RWPE2 (cell line): ENCODE data around the gene ATP12A.

Experiments used
- ATAC-seq: fragments of 200-7000 bp; cut with Tn5 transposase; 3 replicates; pipeline ENCODE4 v1.9.1; 2021; ENCODE audit warnings: low read depth
- DNase-seq: peaks from one replicate; pipeline ENCODE4 v3.0.0-alpha.2; 2020; ENCODE audit warnings: low spot score
- H3K27ac ChIP-seq: fragments of 450-650 bp; 2 replicates; pipeline ENCODE4 v1.5.1; 2017; ENCODE audit warnings: mild to moderate bottlenecking; ENCODE audit not compliant: poor library complexity, severe bottlenecking
- H3K27me3 ChIP-seq: fragments of 250-450 bp; sonication (Bioruptor Pico); 2 replicates; pipeline ENCODE4 v1.5.1; 2021; ENCODE audit warnings: mild to moderate bottlenecking, moderate library complexity; ENCODE audit not compliant: insufficient read depth, poor library complexity, severe bottlenecking
- H3K36me3 ChIP-seq: fragments of 250-450 bp; sonication (Bioruptor Pico); 2 replicates; pipeline ENCODE4 v1.5.1; 2020; ENCODE audit warnings: low read depth, mild to moderate bottlenecking, moderate library complexity
- H3K4me1 ChIP-seq: fragments of 250-450 bp; sonication (Bioruptor Pico); 2 replicates; pipeline ENCODE4 v1.5.1; 2021; ENCODE audit warnings: mild to moderate bottlenecking, moderate library complexity; ENCODE audit not compliant: insufficient read depth, poor library complexity, severe bottlenecking
- H3K4me3 ChIP-seq: fragments of 250-450 bp; sonication (Bioruptor Pico); 2 replicates; pipeline ENCODE4 v1.5.1; 2021; ENCODE audit warnings: mild to moderate bottlenecking, moderate library complexity; ENCODE audit not compliant: severe bottlenecking
- H3K9me3 ChIP-seq: fragments of 250-450 bp; sonication (Bioruptor Pico); 2 replicates; pipeline ENCODE4 v1.5.1; 2021; ENCODE audit warnings: mild to moderate bottlenecking, moderate library complexity; ENCODE audit not compliant: severe bottlenecking
- TF ChIP-seq, protein P1 (sequence below): fragments of 450-650 bp; IDR thresholded peaks from one replicate; pipeline ENCODE4 v1.5.1; 2017; ENCODE audit warnings: mild to moderate bottlenecking, moderate library complexity; ENCODE audit not compliant: poor library complexity, severe bottlenecking

The ATP12A gene

DNA sequence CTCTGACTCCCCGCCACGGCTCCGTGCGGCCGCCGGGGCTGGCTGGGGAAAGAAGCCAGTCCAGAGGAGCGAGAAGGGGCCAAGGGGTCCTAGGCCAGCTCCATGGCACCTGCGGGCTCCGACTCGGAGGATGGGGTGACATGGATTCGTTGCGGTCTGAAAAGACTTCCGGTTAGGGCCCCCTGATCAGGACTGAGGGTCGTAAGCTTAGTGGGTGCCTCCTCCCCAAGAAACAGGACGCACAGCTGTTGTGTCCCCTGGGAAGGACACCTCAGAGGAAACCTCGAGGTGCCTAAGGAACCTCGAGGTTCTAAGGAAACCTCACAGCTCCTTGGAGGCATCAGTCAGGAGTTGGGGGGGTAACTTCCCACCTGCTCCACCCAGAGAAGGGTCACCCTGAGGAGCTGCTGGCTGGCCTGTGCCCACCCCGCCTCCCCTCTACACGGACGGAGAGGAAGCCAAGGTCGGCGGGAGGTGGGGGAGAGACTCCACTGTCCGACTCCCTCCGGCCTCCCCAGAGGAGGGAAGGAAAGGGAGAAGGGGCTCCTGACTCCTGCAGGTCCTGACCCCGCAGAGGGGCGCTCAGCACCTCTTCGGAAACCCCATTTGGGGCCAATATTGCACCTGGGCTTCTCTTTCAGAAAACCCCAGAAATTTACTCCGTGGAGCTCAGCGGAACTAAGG lies 855 bp downstream of the ATP12A start:
- no peak for ATAC-seq
- no peaks in the 10 kb centered on the region for H3K4me1 ChIP-seq
- DNase-seq: no peak
- H3K27me3 ChIP-seq: no peaks in the 10 kb centered on the region
- H3K27ac ChIP-seq: no peak overlapping the region
- no peaks in the 10 kb centered on the region for H3K36me3 ChIP-seq
- H3K9me3 ChIP-seq: no peaks in the 10 kb centered on the region
- TF ChIP-seq, protein P1, sequence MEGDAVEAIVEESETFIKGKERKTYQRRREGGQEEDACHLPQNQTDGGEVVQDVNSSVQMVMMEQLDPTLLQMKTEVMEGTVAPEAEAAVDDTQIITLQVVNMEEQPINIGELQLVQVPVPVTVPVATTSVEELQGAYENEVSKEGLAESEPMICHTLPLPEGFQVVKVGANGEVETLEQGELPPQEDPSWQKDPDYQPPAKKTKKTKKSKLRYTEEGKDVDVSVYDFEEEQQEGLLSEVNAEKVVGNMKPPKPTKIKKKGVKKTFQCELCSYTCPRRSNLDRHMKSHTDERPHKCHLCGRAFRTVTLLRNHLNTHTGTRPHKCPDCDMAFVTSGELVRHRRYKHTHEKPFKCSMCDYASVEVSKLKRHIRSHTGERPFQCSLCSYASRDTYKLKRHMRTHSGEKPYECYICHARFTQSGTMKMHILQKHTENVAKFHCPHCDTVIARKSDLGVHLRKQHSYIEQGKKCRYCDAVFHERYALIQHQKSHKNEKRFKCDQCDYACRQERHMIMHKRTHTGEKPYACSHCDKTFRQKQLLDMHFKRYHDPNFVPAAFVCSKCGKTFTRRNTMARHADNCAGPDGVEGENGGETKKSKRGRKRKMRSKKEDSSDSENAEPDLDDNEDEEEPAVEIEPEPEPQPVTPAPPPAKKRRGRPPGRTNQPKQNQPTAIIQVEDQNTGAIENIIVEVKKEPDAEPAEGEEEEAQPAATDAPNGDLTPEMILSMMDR: no peak
- peak overlapping the region; percentile 39 for H3K4me3 ChIP-seq

DNA sequence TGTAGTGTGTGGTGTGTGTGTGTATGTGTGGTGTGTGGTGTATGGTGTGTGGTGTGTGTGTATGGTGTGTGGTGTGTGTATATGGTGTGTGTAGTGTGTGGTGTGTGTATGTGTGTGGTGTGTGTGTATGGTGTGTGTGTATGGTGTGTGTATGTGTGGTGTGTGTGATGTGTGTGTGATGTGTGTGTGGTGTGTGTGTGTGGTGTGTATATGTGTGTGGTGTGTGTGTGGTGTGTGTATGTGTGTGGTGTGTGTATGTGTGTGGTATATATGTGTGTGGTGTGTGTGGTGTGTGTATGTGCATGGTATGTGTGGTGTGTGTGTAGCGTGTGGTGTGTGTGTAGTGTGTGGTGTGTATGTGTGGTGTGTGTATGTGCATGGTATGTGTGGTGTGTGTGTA lies 1.7 kb downstream of the ATP12A start:
- H3K27me3 ChIP-seq: no peaks in the 10 kb centered on the region
- no peaks in the 10 kb centered on the region for H3K4me1 ChIP-seq
- H3K4me3 ChIP-seq: no peak overlapping the region
- TF ChIP-seq, protein P1: no peak
- DNase-seq (no peak), ATAC-seq (no peak)
- H3K27ac ChIP-seq: no peak overlapping the region
- no peaks in the 10 kb centered on the region for H3K9me3 ChIP-seq
- H3K36me3 ChIP-seq: no peaks in the 10 kb centered on the region

DNA sequence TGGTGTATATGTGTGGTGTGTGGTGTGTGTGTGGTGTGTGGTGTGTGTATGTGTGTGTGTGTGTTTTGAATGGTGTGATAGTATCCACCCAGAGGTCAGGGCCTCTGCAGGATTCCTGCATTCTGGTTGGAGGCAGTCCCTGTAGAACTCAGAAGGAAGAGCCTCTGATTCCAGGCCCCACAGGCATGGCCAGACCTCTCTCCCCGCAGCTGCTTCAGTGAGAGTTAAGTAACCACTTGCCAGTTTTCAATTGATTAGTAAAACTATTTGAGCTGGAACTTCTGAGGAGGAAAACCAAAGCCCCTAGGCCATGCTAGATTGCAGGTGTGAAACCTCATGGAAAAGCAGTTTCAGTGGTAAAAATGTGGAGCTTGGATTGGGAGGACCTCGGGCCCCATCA lies 2.1 kb downstream of the ATP12A start:
- TF ChIP-seq, protein P1: no peak
- no peak for DNase-seq

DNA sequence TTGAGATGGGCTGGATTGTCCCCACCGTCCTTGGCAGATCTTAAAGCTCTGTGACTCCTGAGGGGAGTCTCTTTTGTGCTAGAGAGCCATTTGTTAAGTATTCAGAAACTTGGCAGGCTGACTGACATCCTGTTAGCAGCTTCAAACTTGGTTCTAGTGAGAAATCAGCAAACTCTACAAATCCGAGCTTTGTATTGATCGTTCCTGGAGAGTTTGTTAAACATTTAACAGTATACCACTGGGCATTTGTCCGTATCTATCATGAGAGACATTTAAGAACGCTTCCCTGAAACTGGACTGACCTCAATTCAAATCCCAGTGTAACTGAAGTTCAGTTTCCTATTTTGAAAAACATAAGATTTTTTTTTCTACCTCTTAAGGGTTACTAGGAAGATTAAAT lies 3.1 kb downstream of the ATP12A start:
- no peak overlapping the region for H3K4me3 ChIP-seq
- H3K27ac ChIP-seq: no peak overlapping the region
- ATAC-seq (no peak), DNase-seq (no peak)
- H3K36me3 ChIP-seq: no peaks in the 10 kb centered on the region
- TF ChIP-seq, protein P1: no peak
- H3K4me1 ChIP-seq: no peaks in the 10 kb centered on the region
- H3K27me3 ChIP-seq: no peaks in the 10 kb centered on the region
- H3K9me3 ChIP-seq: no peaks in the 10 kb centered on the region

More for the DNA sequence above, 2.1 kb downstream of the ATP12A start:
- ATAC-seq: peak; percentile 28; the same call in 1 of the 3 replicates
- H3K4me1 ChIP-seq: no peaks in the 10 kb centered on the region
- H3K27ac ChIP-seq: no peak overlapping the region
- no peaks in the 10 kb centered on the region for H3K36me3 ChIP-seq
- H3K9me3 ChIP-seq: no peaks in the 10 kb centered on the region
- no peak overlapping the region for H3K4me3 ChIP-seq
- H3K27me3 ChIP-seq: no peaks in the 10 kb centered on the region

DNA sequence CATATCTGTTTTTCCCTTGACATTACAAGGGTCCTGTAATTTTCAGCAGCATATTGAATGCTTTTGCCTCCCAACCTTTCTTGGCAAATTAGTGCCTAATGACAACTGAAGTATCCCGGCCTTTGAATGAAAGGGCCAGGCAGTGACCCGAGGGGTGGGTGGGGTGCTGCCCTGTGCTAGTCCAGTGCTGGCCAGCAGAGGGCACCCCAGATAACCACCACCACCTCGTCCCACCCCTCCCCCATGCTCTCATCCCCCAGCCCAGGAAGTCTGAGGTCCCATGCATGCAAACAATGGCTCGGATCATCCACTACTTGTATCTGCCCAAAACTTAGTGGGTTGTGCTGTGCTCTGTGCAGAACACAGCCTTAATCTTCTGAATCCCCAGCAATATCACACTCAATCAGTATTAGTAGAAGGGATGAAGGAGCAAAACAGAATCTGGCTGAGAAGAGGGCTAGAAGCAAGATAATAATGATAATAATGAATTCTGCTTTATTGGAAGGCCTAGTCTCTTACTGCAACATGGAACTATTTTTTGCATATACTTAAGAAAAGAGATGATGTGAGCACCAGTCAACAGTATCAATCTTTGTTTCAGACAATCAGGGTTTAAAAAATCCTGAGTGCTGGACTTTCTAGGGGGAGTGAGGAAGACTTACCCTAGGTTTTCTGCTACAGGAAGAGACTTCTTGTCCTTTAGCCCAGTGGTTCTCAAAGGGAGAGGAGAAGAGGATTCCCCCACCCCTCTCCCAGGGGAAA lies 3.8 kb downstream of the ATP12A start:
- DNase-seq (no peak), ATAC-seq (peak; percentile 55)
- H3K27me3 ChIP-seq: no peaks in the 10 kb centered on the region

More for the DNA sequence above, 3.8 kb downstream of the ATP12A start:
- Histone ChIP-seq H3K4me3 (no peak overlapping the region), H3K9me3 (no peaks in the 10 kb centered on the region), H3K36me3 (no peaks in the 10 kb centered on the region), H3K27ac (no peak overlapping the region), H3K4me1 (no peaks in the 10 kb centered on the region)
- TF ChIP-seq, protein P1: peak; percentile 73
